Measurements from ENCODE around the gene CHMP6. TPM values are rescaled to one million over a fixed set of nuclear protein-coding genes. Genes with fewer than 3 reads are reported as not detected.

The CHMP6 gene
- 11.9 and 13.2 TPM in 2 replicates for total RNA-seq (ENCODE audit: low replicate concordance)

DNA sequence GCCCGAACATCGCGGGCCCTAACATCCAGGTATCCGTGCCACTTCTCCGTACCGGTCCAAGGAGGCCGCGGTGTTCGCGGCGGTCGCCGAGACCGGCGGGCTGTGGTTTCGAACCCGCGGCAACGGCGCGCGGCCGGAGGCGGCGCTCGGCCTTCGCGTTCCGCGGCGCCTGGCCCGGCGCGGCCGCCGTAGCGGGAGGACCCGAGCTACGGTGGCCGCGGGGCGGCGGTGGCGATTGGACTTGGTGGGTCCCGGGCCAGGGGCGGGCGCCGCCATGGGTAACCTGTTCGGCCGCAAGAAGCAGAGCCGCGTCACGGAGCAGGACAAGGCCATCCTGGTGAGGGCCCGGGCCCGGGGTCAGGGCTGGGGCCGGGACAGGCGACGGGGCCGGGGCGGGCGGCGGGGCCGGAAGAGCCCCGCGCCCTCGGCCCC, at the start of gene CHMP6:
Gene CHMP6, plus strand, starts transcription at position 197 of the 432 bp plus-strand sequence. Its CDS starts 78 bp downstream, at position 275.

GRCh38 chr17:81034779-81035520, 43.3 kb downstream of the CHMP6 start, which contains the start of gene BAIAP2:
Gene BAIAP2, plus strand, starts transcription at chr17:81035151. Its CDS starts 104 bp downstream, at chr17:81035255.

Other genes with a start within 250 kb of the CHMP6 start
- gene BAIAP2, start 43.3 kb downstream of the CHMP6 start, total RNA-seq (ENCODE audit: low replicate concordance): 4.5 and 14.0 TPM in 2 replicates
- not detected in 2 replicates for gene PVALEF, start 173.7 kb downstream of the CHMP6 start, total RNA-seq (ENCODE audit: low replicate concordance)
- gene AATK, start 174.4 kb downstream of the CHMP6 start, total RNA-seq (ENCODE audit: low replicate concordance): under 0.01 and 0.15 TPM in 2 replicates
- 10.6 and 12.3 TPM in 2 replicates for gene CEP131, start 231.1 kb downstream of the CHMP6 start, total RNA-seq (ENCODE audit: low replicate concordance)
- 5.3 and 8.9 TPM in 2 replicates for gene TEPSIN, start 247.2 kb downstream of the CHMP6 start, total RNA-seq (ENCODE audit: low replicate concordance)
- 45.4 and 98.8 TPM in 2 replicates for gene NDUFAF8, start 247.5 kb downstream of the CHMP6 start, total RNA-seq (ENCODE audit: low replicate concordance)

Data from smooth muscle cell of the coronary artery (primary cell).